Stimulated activated CD8-positive, alpha-beta memory T cell treated with anti-CD3 and anti-CD28 coated beads, Interleukin-4, amount 100 ng/mL, for 1 hour (primary cell): Measurements from ENCODE around the gene EML3.
"Not testable (repeated sequence)": the region's sequence is repeated elsewhere in the genome, so short reads cannot be mapped to it uniquely, and the experiment has no call there.

ENCODE experiments used
- DNase-seq, 2 donors: peaks; one replicate each; pipeline ENCODE4 v3.0.0-alpha.2; 2020; ENCODE audit warnings: low read depth in 2 of 2, low spot score in 1 of 2

EML3 gene

DNA sequence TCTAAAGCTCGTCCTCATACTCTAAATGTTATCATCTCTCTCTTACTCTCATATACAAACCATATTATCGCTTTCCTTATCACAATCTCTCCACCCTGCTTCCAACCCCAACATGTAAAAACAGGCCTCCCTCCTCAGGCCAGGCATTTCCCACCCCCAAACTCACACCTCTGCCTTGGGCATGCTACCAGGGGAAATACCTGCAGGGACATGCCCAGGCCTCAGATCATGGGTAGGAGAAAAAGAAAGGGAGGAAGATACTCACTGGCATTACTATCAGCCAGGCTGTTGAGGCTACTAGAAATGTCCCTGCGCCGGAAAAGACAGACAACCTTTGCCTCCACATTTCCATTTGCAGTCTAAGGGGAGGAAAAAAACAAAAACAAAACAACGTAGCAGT lies 12.7 kb downstream of the EML3 start:
- no peak for DNase-seq

DNA sequence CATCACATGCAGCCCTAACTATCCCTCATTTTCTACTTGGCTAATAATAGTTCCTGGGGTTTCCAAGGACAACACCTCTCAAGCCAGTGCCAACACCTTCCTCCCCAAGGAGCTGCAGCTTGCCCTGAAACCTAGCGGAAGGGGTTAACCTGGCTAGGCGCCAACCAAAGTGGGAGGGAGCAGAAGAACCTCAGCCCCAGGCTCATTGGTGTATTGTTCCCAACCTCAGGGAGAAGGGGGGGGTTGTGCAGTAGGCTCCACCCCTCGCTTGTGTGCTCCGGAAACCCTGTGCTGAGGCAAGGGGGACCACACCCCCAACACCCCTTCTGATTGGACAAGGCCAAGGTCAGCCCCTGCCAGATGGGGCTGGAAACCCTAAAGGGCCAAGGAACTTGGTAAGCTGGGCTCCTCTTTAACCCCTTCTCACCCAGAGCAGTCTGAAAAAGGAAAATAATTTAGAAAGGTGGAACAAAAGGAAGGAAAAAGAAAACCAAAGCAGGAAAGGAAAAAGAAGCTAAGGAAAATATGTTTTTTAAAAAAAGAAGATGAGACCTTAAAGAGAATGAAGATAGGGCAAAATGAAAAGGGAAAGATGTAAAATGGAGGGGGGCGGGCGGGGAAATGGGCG lies 13.4 kb downstream of the EML3 start:
- DNase-seq, result peak; percentile 84 to 89

DNA sequence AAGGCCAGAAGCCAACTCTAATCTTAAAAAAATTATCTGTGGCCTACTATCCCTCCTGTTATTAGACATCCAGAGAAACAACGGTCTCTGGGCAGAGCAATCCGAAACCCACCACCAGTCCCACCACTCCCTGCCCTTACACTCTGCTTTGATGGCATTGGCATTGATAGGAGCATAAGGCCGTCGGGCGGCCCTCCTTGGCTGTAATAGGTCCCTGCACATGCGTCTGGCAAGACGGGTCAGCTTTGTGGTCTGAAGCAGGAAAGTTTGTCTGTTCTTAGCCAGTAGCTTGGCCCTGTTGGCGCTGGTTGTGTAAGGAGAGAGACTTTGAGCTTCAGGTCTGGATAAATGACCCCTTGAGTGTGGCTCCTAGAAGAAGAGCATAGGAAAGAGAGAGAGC lies 17.5 kb downstream of the EML3 start:
- DNase-seq, result no peak

DNA sequence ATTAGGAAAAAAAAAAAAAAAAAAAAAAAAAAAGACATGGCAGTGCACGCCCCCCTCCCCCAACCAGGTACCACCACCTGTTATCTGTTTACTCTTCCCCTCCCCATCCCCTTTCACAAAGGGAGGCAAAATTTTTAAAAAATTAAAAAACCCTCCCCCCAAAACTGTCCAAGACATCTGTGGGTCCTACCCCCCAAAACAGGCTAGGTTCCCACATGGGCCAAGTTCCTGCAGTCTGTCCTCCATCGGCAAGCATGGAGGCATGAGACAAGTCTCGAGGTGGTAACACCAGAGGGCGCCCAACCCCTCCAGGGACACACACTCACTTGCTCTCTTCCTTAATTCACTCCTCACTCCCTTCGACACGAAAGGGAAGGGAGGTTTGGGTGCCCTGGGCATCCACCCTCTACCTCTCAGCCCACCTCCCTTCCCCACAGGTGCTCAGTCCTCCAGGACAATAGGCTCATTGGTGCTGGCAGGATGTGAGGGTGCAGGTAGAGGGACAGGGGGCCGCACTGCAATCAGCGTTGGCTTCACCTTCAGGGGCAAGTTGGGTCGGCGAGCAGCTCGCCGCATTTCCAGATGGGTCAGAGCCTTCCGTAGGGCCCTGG lies 19.0 kb downstream of the EML3 start:
- peak in 1 of 2 donors; percentile 65 for DNase-seq

DNA sequence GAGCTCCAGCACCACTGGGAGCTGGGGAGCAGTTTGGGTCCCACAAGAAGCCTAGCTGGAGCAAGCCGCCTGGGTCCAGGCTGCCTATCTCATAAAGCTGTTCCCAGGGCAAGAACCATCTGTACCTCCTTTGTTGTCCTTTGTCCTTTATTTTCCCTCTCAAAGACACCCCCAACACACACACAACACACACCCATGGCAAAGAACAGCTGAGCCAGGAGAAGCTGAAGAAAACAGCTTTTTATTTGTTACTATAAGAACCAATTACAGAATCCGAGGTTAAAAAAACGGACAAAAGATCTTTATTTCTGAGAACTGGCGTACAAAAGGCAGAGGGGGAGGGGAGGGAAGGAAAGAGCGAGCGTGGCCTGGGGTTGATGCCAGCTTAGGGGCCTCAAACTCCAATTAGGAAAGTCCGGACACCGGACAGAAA lies 19.6 kb downstream of the EML3 start:
- no peak for DNase-seq

DNA sequence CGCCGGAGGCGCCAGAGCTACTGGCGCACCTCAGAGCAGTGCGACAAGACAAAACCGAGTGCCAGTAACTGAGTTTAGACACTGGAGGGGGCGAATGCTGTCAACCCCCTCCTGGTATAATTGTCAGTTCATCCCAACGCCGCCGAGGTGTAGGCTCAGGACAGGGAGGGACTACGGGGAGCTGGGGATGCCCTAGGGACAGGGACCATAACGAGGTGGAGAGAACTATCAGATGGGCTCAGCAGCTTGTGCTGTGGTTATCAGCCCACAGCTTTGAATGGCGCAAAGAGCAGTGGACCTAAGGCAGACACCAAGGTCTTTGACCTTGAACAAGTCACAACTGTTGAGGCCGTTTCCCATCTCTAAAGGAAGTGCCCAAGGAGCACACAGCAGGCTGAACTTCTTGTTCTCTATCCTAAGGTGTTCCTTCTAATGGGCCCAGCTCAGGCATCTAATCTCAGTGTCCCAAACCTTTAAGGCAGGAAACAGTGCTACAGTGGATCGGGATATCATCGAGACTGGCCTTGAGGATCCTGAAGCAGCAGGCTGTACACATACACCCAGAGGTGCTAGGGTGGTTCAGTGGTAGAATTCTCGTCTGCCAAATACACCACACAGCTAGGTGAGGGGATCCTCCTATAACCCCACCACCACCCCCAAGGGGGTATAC lies 20.3 kb downstream of the EML3 start:
- DNase-seq, result no peak

DNA sequence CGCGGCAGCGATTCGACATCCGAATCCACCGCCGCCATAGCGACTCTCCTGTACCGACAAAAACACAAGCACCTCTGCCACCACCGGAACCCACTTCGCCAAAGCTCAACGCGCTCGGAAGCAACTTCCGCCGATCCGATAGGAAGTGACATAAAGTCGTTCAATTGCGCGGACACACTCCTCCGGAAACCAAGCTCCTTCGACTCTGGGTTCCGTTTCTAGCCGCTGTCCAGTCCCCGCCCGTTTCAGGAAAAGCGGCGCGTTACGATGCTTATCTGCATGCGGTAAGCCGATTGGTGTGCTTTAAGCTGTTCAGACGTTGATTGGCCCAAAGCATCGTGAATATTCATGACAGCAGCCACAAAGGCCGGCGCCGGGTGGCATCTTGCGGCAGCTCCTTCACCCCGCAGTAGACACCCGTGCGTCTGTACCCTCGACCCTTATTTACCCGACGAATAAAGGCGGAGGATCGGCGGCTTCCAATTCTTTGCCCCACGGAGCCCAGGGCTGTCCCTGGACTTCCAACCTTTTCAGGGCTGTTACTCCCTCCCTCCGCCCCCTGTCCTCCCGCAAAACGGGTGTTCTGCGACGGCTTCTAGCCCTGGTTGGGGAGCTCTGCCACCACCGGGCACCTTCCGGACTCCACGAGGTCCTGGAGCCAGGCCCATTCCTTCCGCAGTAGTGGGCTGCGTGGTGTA lies 21.0 kb downstream of the EML3 start, which contains the start of gene TUT1:
Gene TUT1 (minus strand): TSS at position 76 of the 698 bp plus-strand sequence. CDS start 38 bp downstream, at position 38.
- DNase-seq, result peak; percentile 85 to 92

DNA sequence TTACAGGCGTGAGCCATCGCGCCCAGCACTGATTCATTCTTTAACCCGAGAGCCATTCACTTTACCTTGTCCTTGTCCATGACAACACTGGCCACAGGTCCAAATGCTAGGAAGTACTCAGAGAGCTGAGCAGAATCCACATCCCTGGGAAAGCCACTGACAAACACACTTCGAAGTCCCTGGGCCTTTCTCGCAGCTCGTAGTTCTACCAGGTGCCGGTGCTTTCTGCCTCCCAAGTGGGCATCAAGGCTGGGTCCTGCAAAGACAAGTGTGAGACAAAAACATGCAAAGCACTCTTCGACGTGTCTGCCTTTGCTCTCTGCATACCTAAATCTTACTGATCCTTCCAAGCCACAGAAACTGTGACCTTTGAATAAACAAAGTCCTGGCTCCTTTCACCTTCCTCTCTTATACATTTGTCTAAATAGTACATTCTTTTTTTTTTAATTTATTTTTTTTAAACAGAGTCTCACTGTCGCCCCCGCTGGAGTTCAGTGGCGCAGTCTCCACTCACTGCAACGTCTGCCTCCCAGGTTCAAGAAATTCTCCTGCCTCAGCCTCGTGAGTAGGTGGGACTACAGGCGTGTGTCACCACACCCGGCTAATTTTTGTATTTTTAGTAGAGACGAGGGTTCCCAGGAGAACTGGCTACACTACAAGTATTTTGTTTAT lies 23.5 kb downstream of the EML3 start:
- no peak for DNase-seq

DNA sequence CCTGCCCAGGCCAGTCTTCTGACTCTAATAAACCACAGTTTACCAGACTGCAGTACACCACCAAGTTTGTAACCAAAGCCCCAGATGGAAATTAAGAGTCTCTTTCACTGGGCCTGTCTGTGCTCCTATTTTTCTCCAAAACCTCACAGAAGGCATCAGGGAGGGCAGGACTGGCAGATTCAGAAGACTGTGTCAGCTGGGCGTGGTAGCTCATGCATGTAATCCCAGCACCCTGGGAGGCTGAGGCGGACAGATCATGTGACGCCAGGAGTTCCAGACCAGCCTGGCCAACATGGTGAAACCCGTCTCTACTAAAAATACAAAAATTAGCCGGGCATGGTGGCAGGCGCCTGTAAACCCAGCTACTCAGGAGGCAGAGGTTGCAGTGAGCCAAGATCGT lies 27.2 kb downstream of the EML3 start:
- DNase-seq, result not testable (repeated sequence)

DNA sequence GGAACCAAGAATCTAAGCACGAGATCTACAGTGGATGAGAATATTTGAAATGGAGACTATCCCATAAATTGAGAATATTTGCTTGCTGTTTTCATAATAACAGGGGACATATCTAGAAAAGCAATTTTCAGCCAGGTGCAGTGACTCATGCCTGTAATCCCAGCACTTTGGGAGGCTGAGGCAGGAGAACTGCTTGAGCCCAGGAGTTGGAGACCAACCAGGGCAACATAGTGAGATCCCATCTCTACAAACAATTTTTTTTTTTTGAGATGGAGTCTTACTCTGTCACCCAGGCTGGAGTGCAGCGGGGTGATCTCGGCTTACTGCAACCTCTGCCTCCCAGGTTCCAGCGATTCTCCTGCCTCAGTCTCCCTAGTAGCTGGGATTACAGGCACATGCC lies 30.8 kb downstream of the EML3 start:
- not testable (repeated sequence) for DNase-seq

DNA sequence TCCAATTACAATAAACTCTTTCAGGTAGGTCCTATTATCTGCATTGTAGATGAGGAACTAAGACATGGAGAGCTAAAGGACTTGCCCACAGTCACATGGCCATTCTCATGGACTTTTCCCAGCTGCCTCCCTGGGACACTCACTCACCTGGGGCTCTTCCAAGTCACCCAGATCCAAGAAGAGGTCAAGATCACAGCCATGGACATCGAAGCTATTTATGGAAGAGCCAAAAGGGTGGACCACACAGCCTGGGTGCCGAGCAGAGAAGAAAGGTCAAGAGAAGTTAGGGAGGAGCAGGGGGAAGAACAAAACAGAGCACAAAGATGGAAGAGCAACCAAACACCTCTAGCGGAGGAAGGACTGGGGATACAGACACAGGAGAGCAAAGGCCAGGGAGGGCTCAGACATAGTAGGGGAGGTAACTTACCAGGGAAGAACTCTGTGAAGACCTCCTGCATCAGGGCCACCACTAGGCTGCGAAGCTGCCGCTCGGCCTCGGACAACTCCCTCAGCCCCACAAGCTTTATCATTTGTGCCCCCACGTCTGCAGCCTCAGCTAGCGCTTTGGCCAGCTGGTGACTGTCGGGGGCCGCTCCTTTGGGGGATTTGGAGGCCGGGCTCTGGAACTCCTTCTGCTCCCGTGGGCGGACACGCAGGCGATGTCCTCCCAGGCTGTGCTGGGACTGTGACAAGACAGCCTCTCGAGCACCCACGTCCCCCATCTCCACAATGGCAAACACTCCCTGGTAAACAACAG lies 31.4 kb downstream of the EML3 start:
- DNase-seq, result no peak

DNA sequence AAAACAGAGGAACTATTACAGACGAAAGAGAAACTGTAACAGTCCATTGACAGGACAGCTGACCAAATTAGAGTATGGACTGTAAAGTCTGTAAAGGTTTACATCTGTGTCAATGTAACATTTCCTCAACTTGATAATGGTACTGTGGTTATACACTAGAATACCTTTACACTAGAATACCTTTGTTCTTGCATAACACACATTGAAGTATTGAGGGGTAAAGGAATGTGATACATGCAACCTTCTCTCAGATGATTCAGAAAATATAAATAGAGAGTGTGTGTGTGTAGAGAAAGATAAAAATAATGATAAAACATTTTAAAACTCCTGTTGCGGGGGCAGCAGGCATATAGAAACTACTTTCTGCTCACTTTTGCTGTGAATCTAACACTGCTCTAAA lies 33.3 kb downstream of the EML3 start:
- no peak for DNase-seq

DNA sequence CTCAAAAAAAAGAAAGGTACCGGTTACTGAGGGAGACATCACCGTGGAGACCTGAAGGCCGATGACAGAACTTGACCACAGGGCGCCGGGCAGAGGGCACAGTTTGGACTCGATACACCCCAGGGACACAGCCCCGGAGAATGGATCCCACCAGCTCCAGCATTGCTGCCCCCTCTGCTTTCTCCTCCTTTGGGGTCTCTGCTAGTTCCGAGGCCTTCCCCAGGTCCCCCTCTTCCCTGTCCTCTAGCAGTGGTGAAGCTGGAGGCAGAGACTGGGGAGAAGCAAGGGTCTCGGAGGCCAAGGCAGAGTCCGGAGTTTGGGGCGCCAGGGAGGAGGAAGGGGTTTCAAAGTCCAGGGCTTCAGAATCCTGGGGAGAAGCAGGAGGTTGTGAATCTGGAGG lies 34.0 kb downstream of the EML3 start:
- DNase-seq, result no peak

DNA sequence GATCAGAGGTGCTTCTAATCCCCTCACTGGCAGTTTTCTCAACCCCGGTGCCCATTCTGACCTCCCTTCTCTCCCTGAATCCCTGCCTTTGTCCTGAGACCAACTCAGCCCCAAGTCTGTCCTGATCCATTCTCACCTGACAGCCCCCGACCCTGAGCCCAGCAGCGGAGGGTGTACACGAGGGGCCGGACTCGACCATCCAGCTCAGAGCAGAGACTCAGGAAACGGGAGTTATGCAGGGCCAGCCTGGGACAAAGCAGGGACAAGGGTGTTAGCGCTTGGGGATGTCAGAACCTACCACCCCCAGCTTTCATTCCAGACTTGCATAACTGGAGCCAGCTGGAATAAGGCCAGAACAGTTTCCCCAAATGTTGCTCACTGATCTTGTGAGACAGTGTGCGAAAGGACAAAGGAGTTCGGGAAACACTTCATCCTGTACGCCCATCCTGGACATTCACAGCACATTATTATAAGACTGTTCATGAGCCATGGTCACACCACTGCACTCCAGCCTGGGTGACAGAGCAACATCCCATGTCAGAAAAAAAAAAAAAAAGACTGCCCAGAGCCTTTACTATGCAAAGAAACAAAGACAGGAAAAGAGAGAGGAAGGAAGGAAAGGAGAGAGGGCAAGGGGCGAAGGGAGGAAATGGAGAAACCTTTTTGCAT lies 35.4 kb downstream of the EML3 start:
- no peak for DNase-seq

DNA sequence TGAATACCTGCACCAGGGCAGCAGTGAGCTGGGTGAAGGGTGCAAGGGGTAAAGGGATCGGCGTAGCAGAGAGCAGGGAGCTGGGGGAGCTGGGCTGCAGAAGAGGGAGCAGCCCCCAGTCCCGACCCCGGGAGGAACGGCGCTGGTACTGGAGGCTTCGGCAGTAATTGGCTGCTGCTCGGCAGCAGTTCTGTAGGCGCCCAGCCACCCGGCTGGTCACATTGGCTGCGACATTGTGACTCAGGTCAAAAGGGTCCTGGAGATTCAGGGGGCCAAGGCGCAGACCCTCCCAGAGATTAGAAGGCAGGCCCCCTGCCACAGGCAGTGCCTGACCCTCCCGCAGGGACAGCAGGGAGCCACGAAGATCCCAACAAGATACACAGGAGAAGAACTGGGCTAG lies 36.7 kb downstream of the EML3 start:
- no peak for DNase-seq

DNA sequence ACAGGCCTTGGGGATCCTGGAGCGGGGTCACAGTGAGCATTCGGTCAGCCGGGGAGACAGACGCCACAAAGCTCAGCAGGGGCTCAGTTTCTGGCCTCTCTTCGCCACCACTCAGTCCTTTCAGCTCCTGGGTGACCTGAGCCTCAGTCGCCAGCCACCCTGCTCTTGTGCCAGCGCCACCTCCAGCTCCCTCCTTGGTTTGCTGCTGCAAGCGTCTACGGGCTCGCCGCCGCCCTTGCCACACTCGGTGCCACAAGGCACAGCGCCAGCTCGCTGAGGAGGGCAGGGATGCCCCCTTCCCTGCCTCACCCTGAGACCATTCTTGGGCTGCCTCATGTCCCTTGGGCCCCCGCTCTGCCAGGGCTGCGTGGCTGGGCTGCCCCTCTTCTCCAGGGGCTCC lies 37.4 kb downstream of the EML3 start:
- DNase-seq, result no peak

DNA sequence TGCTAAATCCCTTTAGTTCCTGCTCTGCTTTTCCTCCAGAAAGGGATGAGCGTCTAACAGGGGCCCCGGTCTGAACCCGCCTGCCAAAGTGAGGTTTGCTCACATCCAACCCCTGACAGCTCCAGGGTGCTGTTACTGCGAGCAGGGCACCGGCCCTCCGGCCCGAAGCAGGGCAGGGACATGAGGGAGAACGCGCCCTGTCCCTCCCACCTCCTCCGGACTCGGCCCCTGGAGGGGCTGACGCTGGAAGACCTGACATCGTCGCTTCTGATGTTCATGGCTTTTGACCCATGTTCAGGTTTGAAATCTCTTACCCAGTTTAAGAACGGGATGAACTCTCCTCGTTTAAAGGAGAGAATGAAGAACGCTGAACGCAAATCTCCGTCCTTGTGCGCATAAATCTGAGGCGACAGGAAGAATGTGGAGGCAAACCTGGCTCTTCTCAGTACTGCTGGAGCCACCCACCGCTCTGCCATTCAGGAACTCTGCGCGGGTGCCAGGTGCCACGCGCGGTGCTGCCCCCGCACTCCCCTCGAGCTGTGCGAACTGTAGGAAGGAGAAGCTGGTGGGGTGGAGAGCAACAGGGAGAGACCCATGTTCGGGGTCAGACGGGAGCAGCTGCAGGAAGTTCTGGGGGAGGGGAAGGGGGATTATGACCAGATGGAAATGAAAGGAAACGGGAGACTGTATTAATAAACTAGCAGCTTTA lies 38.1 kb downstream of the EML3 start:
- no peak for DNase-seq

DNA sequence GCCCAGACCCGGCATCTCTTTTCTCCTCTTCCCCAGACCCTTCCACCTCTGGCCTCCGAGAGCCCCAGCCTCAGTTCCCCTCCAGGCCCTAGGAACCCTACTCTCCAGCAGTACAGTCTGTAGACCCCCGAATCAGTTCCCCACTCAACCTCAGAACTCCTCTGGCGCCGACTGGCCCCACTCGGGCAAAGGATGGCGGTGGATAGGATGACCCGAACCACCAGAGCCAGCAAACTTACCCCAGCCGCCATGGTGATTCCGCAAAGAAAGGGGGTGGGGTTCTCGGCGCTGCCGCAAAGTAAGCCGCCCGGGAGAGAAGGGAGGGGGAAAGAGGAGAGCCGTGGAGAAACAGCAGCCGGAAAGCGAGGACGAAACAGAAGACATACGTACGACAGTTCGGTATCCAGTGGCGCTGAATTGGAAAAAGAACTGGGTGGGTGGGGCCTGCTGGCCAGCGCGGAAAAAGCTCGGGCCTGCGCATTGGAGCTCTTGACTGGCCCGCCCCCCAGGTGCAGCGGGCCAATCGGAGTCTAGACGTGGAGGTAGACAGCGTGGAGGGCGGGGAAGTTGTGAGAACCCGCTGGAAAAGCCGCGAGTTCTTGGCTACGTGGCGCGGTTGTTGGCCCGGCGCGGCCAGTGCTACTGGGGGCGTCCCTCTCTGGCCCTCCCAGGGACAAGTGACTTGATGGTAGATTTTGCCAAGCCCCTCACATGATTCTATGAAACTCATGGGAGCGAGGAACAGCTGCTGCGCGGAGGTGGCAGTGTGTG lies 38.8 kb downstream of the EML3 start, which contains the start of gene EEF1G:
Gene EEF1G (minus strand): TSS at position 300 of the 771 bp plus-strand sequence. CDS start 49 bp downstream, at position 251.
- DNase-seq, result peak; percentile 89 to 96
